Measurements from ENCODE around the gene PLCB4.

The PLCB4 gene

GRCh38 chr20:9408422-9409300, 339.8 kb downstream of the PLCB4 start:
- DNase-seq, result no peak

- no peak for DNase-seq
Measured at GRCh38 chr20:9409352-9409751, 340.5 kb downstream of the PLCB4 start.

- DNase-seq, result no peak
Measured at GRCh38 chr20:9409981-9410380, 341.1 kb downstream of the PLCB4 start.

GRCh38 chr20:9411833-9412232, 342.9 kb downstream of the PLCB4 start:
- DNase-seq, result no peak

GRCh38 chr20:9412309-9412708, 343.4 kb downstream of the PLCB4 start:
- no peak for DNase-seq

GRCh38 chr20:9413001-9413400, 344.1 kb downstream of the PLCB4 start:
- DNase-seq, result no peak

- DNase-seq, result no peak
Measured at GRCh38 chr20:9415426-9415825, 346.5 kb downstream of the PLCB4 start.

- no peak for DNase-seq
Measured at GRCh38 chr20:9416421-9416820, 347.5 kb downstream of the PLCB4 start.

- no peak for DNase-seq
Measured at GRCh38 chr20:9417665-9418064, 348.8 kb downstream of the PLCB4 start.

- no peak for DNase-seq
Measured at GRCh38 chr20:9422321-9423057, 353.6 kb downstream of the PLCB4 start.

GRCh38 chr20:9424551-9424950, 355.7 kb downstream of the PLCB4 start:
- DNase-seq, result no peak

GRCh38 chr20:9427430-9428291, 358.8 kb downstream of the PLCB4 start:
- no peak for DNase-seq

GRCh38 chr20:9428292-9428607, 359.4 kb downstream of the PLCB4 start:
- no peak for DNase-seq

GRCh38 chr20:9439806-9440205, 370.9 kb downstream of the PLCB4 start:
- DNase-seq, result no peak

- DNase-seq, result no peak
Measured at GRCh38 chr20:9440892-9441291, 372.0 kb downstream of the PLCB4 start.

GRCh38 chr20:9441948-9442347, 373.1 kb downstream of the PLCB4 start:
- DNase-seq, result no peak

- no peak for DNase-seq
Measured at GRCh38 chr20:9442858-9443257, 374.0 kb downstream of the PLCB4 start.

- DNase-seq, result no peak
Measured at GRCh38 chr20:9444921-9445320, 376.0 kb downstream of the PLCB4 start.

- no peak for DNase-seq
Measured at GRCh38 chr20:9447182-9447581, 378.3 kb downstream of the PLCB4 start.

- DNase-seq, result no peak
Measured at GRCh38 chr20:9453201-9453600, 384.3 kb downstream of the PLCB4 start.

- DNase-seq, result no peak
Measured at GRCh38 chr20:9454791-9455190, 385.9 kb downstream of the PLCB4 start.

GRCh38 chr20:9457136-9457535, 388.2 kb downstream of the PLCB4 start:
- DNase-seq, result no peak

- DNase-seq, result no peak
Measured at GRCh38 chr20:9458138-9458796, 389.4 kb downstream of the PLCB4 start.
